Measurements from ENCODE around the gene SP7. TPM values are rescaled to one million over a fixed set of nuclear protein-coding genes. Genes with fewer than 3 reads are reported as not detected.
A peak's percentile ranks its signal among the peaks of the same experiment; 100 is the strongest.

The SP7 gene
- total and polyA plus RNA-seq, 9 of the 15 experiments (the other 6 are each of a cell fraction or from before 2014, with no cell fraction given), result 0.04 TPM; not detected in 8

DNA sequence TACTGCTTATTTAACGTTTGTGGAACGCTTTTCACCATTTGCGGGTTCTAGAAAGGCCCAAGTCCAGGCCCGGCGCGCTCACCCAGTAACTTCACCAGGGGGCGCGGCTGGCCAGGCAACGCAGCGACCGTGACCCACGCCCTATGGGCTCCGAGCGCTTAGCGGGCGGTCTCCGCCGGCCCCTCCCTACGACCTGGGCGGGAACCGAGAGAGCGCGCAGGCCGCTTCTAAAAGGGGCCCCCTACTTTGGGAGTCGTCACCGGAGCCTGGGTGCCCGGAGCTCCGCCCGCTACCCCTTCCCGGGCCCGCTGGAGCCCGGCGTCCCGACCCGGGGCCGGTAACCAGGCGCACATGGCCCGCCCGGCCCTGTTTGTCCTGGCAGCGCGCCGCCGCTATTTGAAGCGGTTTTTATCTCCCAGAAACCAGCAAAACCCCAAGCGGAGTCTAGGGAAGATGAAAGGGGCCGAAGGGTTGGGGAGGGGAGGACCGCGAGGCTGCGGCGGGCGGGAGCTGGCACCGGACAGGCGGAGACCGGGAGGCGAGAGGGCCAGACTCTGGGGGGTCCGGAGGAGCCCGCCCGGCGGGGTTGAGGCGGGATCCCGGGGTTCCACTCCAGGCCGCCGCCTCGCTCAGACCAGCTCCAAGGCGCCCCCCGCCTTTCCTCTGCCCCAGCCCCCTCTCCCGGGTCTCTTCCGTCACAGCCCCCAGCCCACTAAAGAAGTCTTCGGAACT lies 11.2 kb downstream of the SP7 start (continued):
- TF ChIP-seq EP400 (IDR thresholded peaks at IDR 0.05) (peak; percentile 89), ZSCAN29 (IDR thresholded peaks at IDR 0.05) (0 out of 2 replicates have a peak, but pooled peaks have one; percentile 42), EP300 (IDR thresholded peaks at IDR 0.05; ENCODE audit: low read length) (0 out of 2 replicates have a peak, but pooled peaks have one; percentile 8), PHF20 (IDR thresholded peaks at IDR 0.05; ENCODE audit: partially characterized antibody) (peak; percentile 12), RBM22 (IDR thresholded peaks at IDR 0.05; ENCODE audit: low read depth, low read length, poor library complexity, severe bottlenecking) (peak; percentile 74), SMC3 (conservative IDR thresholded peaks at IDR 0.05; ENCODE audit: insufficient read depth, low read depth, low read length) (peak; percentile 97), TCF3 (CRISPR knock-in tag; IDR thresholded peaks at IDR 0.05) (peak; percentile 25; the same call in 1 of the 2 replicates), ZFPM2 (CRISPR knock-in tag; IDR thresholded peaks at IDR 0.05) (no peak), KLF6 (CRISPR knock-in tag; IDR thresholded peaks at IDR 0.05; ENCODE audit: borderline replicate concordance) (peak; percentile 92; the same call in 1 of the 2 replicates), HNRNPL (IDR thresholded peaks at IDR 0.05; ENCODE audit: low read depth, low read length) (peak; percentile 72; the same call in 1 of the 2 replicates), POLR2A (conservative IDR thresholded peaks at IDR 0.05) (peak; percentile 85), ARID2 (IDR thresholded peaks at IDR 0.05) (peak; percentile 76), PTRF (tag; IDR thresholded peaks at IDR 0.05) (no peak), C11orf30 (IDR thresholded peaks at IDR 0.05; ENCODE audit: low read depth) (no peak), ZNF175 (CRISPR knock-in tag; IDR thresholded peaks at IDR 0.05; ENCODE audit: low read depth) (0 out of 2 replicates have a peak, but pooled peaks have one; percentile 39), PML (IDR thresholded peaks at IDR 0.05; ENCODE audit: low read length) (peak; percentile 56)
- TF ChIP-seq, protein P1, sequence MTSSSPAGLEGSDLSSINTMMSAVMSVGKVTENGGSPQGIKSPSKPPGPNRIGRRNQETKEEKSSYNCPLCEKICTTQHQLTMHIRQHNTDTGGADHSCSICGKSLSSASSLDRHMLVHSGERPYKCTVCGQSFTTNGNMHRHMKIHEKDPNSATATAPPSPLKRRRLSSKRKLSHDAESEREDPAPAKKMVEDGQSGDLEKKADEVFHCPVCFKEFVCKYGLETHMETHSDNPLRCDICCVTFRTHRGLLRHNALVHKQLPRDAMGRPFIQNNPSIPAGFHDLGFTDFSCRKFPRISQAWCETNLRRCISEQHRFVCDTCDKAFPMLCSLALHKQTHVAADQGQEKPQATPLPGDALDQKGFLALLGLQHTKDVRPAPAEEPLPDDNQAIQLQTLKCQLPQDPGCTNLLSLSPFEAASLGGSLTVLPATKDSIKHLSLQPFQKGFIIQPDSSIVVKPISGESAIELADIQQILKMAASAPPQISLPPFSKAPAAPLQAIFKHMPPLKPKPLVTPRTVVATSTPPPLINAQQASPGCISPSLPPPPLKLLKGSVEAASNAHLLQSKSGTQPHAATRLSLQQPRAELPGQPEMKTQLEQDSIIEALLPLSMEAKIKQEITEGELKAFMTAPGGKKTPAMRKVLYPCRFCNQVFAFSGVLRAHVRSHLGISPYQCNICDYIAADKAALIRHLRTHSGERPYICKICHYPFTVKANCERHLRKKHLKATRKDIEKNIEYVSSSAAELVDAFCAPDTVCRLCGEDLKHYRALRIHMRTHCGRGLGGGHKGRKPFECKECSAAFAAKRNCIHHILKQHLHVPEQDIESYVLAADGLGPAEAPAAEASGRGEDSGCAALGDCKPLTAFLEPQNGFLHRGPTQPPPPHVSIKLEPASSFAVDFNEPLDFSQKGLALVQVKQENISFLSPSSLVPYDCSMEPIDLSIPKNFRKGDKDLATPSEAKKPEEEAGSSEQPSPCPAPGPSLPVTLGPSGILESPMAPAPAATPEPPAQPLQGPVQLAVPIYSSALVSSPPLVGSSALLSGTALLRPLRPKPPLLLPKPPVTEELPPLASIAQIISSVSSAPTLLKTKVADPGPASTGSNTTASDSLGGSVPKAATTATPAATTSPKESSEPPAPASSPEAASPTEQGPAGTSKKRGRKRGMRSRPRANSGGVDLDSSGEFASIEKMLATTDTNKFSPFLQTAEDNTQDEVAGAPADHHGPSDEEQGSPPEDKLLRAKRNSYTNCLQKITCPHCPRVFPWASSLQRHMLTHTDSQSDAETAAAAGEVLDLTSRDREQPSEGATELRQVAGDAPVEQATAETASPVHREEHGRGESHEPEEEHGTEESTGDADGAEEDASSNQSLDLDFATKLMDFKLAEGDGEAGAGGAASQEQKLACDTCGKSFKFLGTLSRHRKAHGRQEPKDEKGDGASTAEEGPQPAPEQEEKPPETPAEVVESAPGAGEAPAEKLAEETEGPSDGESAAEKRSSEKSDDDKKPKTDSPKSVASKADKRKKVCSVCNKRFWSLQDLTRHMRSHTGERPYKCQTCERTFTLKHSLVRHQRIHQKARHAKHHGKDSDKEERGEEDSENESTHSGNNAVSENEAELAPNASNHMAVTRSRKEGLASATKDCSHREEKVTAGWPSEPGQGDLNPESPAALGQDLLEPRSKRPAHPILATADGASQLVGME (CRISPR knock-in tag; IDR thresholded peaks at IDR 0.05), result peak; percentile 63; the same call in 1 of the 2 replicates
- TF ChIP-seq, protein P2, sequence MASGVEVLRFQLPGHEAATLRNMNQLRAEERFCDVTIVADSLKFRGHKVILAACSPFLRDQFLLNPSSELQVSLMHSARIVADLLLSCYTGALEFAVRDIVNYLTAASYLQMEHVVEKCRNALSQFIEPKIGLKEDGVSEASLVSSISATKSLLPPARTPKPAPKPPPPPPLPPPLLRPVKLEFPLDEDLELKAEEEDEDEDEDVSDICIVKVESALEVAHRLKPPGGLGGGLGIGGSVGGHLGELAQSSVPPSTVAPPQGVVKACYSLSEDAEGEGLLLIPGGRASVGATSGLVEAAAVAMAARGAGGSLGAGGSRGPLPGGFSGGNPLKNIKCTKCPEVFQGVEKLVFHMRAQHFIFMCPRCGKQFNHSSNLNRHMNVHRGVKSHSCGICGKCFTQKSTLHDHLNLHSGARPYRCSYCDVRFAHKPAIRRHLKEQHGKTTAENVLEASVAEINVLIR (CRISPR knock-in tag; IDR thresholded peaks at IDR 0.05), result peak; percentile 24
- TF ChIP-seq, protein P3, sequence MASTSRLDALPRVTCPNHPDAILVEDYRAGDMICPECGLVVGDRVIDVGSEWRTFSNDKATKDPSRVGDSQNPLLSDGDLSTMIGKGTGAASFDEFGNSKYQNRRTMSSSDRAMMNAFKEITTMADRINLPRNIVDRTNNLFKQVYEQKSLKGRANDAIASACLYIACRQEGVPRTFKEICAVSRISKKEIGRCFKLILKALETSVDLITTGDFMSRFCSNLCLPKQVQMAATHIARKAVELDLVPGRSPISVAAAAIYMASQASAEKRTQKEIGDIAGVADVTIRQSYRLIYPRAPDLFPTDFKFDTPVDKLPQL (IDR thresholded peaks at IDR 0.05; ENCODE audit: extremely low read depth, insufficient read length), result no peak
- TF ChIP-seq, protein P4, sequence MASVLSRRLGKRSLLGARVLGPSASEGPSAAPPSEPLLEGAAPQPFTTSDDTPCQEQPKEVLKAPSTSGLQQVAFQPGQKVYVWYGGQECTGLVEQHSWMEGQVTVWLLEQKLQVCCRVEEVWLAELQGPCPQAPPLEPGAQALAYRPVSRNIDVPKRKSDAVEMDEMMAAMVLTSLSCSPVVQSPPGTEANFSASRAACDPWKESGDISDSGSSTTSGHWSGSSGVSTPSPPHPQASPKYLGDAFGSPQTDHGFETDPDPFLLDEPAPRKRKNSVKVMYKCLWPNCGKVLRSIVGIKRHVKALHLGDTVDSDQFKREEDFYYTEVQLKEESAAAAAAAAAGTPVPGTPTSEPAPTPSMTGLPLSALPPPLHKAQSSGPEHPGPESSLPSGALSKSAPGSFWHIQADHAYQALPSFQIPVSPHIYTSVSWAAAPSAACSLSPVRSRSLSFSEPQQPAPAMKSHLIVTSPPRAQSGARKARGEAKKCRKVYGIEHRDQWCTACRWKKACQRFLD (CRISPR knock-in tag; IDR thresholded peaks at IDR 0.05), result peak; percentile 51; the same call in 1 of the 2 replicates

All from K562 (cell line).